GM10248 (cell line): Measurements from ENCODE around the gene DCUN1D2.
A peak's percentile ranks its signal among the peaks of the same experiment; 100 is the strongest.
"Not testable (repeated sequence)": the region's sequence is repeated elsewhere in the genome, so short reads cannot be mapped to it uniquely, and the experiment has no call there.

Experiments
- CTCF ChIA-PET: fragments of 300-600 bp; sonication (Branson Sonifier 250); formaldehyde crosslinking; extraction: SDS; loops from one replicate; lab custom pipeline; 2021; ENCODE audit warnings: antibody characterized with exemption; lab: Yijun Ruan, JAX
- POLR2A ChIA-PET: fragments of 350-650 bp; sonication (Branson Sonifier 250); formaldehyde crosslinking; extraction: SDS; loops from one replicate; lab custom pipeline; 2020; ENCODE audit warnings: antibody characterized with exemption; lab: Yijun Ruan, JAX
- DNase-seq: peaks from one replicate; pipeline ENCODE4 v3.0.0; 2012; ENCODE audit errors: extremely low spot score
- TF ChIP-seq, protein P1 (sequence below): IDR thresholded peaks from 2 replicates; pipeline ENCODE4 v1.5.1; 2012; ENCODE audit warnings: mild to moderate bottlenecking, low read depth; ENCODE audit errors: extremely low read depth, missing control alignments, control extremely low read depth

Gene DCUN1D2

DNA sequence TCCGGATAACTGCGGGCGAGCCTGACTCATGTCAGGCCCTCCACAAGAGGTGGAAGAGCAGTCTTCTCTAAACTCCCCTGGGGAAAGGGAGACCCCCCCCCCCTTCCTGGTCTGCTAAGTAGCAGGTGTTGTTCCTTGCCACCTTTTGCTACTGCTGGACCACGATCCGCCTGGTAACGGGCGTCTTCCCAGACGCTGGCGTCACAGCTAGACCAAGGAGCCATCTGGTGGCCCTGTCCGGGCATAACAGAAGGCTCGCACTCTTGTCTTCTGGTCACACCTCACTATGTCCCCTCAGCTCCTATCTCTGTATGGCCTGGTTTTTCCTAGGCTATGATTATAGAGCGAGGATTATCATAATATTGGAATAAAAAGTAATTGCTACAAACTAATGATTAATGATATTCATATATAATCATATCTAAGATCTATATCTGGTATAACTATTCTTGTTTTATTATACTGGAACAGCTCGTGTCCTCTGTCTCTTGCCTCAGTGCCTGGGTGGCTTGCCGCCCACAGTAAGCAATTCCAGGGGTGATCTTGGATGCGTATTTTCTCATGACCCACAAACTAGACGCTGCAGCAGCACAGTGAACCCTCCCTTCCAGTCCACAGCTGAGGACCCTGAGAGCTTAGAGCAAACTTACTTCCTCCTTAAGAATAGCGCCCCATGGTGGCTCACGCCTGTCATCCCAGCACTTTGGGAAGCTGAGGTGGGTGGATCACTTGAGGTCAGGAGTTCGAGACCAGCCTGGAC is 39.5 kb downstream of the DCUN1D2 start:
- POLR2A ChIA-PET, DNase-seq: not testable (repeated sequence)
- CTCF ChIA-PET = interaction anchor here (1.3 to 2.7 kb wide), 5 partner anchors 13 to 514 kb away, joined by 3 to 6 read pairs (median 5); no protein-coding TSS in a partner anchor
- TF ChIP-seq, protein P1, sequence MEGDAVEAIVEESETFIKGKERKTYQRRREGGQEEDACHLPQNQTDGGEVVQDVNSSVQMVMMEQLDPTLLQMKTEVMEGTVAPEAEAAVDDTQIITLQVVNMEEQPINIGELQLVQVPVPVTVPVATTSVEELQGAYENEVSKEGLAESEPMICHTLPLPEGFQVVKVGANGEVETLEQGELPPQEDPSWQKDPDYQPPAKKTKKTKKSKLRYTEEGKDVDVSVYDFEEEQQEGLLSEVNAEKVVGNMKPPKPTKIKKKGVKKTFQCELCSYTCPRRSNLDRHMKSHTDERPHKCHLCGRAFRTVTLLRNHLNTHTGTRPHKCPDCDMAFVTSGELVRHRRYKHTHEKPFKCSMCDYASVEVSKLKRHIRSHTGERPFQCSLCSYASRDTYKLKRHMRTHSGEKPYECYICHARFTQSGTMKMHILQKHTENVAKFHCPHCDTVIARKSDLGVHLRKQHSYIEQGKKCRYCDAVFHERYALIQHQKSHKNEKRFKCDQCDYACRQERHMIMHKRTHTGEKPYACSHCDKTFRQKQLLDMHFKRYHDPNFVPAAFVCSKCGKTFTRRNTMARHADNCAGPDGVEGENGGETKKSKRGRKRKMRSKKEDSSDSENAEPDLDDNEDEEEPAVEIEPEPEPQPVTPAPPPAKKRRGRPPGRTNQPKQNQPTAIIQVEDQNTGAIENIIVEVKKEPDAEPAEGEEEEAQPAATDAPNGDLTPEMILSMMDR = peak; percentile 28

DNA sequence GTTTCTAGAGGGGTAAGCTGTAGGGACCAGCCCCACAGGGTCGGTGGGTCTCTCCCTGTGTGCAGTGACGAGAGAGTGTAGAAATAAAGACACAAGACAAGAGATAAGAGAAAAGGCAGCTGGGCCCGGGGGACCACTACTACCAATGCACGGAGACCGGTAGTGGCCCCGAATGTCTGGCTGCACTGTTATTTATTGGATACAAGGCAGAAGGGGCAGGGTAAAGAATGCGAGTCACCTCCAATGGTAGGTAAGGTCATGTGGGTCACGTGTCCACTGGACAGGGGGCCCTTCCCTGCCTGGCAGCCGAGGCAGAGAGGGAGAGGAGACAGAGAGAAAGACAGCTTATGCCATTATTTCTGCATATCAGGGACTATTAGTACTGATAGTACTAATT is 40.2 kb downstream of the DCUN1D2 start:
- DNase-seq, POLR2A ChIA-PET: not testable (repeated sequence)
- CTCF ChIA-PET = interaction anchor here (1.4 to 2.7 kb wide), 3 partner anchors 13 to 513 kb away, joined by 4 to 5 read pairs (median 5); no protein-coding TSS in a partner anchor

DNA sequence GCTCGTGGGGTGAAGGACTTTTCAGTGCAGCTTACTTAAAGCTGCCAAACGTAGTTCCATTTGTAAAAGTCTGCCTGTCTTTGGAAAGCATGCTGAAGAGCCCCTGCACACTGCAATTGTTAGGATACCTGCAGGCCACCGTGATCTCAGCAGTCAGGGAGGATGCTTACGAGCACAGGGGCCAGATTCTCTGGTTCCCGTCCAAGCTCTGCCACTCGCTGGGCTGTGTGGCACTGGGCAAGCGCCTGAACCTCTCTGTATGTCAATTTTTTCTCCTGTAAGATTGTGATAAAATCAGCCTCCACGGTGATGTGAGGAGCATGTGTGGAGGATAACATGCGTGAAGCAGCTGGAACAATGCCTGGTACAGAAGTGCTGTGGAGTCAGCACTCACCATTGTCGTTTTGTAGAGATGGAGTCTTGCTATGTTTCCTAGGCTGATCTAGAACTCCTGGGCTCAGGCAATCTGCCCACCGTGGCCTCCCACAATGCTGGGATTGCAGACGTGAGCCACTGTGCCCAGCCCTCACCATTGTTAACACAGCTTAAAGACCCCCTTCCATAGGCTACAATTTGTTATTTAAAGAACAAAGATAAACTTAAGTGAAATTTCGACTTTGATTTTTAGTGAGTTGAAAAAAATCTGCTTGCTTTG is 40.7 kb downstream of the DCUN1D2 start:
- CTCF ChIA-PET = interaction anchor here (1.4 to 2.7 kb wide), 3 partner anchors 12 to 513 kb away, joined by 4 to 5 read pairs (median 5); no protein-coding TSS in a partner anchor
- TF ChIP-seq, protein P1 = no peak
- no peak for DNase-seq
- POLR2A ChIA-PET = no interaction called here

DNA sequence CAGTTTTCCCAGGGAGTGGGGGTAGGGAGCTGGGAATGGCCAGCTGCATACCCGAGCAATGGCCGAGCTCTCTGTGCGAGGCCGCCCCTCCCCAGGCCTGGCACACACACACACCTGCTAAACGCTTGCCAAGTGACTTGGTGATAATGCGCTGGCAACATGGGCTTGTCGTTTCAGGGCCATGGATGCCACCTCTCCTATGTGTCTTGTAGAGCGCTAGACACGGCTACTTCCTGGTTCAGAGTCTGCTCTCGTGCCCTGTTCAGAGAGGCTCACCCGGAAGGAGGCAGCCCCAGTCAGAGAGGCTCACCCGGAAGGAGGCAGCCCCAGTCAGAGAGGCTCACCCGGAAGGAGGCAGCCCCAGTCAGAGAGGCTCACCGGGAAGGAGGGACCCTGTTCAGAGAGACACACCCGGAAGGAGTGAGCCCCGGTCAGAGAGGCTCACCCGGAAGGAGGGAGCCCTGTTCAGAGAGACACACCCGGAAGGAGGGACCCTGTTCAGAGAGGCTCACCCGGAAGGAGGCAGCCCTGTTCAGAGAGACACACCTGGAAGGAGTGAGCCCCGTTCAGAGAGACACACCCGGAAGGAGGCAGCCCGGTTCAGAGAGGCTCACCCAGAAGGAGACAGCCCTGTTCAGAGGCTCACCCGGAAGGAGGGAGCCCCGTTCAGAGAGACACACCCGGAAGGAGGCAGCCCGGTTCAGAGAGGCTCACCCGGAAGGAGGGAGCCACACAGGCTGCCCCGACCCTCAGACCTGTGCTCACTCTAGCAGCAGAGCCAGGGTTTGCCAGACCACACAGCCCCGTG is 41.4 kb downstream of the DCUN1D2 start:
- POLR2A ChIA-PET = interaction anchor here (0.7 kb wide), 1 partner anchor 479 kb away, joined by 5 read pairs; no protein-coding TSS in a partner anchor
- no peak for DNase-seq
- TF ChIP-seq, protein P1 = no peak
- CTCF ChIA-PET = interaction anchor here (1.4 to 2.7 kb wide), 2 partner anchors 12 to 506 kb away, joined by 4 to 5 read pairs; no protein-coding TSS in a partner anchor

DNA sequence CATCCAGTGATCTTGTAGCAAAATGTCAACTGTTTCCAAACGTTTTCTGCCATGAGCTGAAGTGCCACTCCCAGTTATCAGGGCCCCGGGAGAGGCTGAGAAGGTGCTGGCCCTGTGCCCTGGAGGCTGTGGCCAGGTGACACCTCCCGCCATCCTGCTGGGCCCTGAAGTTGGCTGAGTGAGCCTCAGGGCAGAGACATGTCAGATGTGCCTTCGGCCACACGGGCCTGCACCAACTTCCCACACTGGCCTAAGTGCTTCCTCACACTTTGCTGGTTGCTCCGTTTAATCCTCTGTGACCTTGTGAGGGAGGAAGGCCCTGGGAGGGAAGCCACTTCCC is 42.0 kb downstream of the DCUN1D2 start:
- DNase-seq = no peak
- CTCF ChIA-PET = interaction anchor here (2.7 kb wide), 1 partner anchor 11 kb away, joined by 5 read pairs; no protein-coding TSS in a partner anchor
- TF ChIP-seq, protein P1 = no peak
- POLR2A ChIA-PET = interaction anchor here (0.7 kb wide), 1 partner anchor 479 kb away, joined by 5 read pairs; no protein-coding TSS in a partner anchor

DNA sequence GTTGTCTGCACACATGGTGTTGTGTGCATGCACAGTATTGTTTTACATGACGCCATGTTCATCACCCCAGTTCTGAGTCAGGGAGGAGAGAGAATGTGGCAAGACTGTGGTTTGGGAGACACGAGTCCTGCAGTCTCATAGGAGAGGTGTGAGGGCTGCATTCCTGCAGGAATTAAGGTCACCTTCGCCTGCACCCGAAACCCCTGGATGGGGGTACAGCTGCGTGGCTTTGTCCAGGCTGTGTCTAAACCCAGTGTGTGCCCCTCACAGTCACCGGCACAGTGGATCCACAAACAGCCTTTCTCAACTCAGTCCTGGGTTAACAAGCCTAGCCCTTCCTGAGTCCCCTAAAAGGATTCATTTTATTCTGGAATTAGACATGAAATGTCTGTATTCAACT is 42.9 kb downstream of the DCUN1D2 start:
- no peak for DNase-seq
- POLR2A ChIA-PET = no interaction called here
- CTCF ChIA-PET = no interaction called here

More for the DNA sequence above, 42.9 kb downstream of the DCUN1D2 start:
- TF ChIP-seq, protein P1 = no peak
